Subcutaneous preadipocyte (primary cell): ENCODE measurements around the gene ASB5. TPM values are rescaled to one million over a fixed set of nuclear protein-coding genes. Genes with fewer than 3 reads are reported as not detected.

Experiments used
- total RNA-seq: library from RNA; depleted of rRNA; stranded (reverse); fragments of >200 nt; gene quantifications from 2 replicates; pipeline ENCODE4 v1.2.3, GENCODE V29; 2012

Gene ASB5
- total RNA-seq = under 0.01 TPM in 2 replicates

GRCh38 chr4:176268963-176269362 lies at the start of gene ASB5:
Gene ASB5, minus strand, starts transcription at chr4:176269222. Its CDS starts 114 bp downstream, at chr4:176269108.

GRCh38 chr4:176195184-176195978 lies 73.6 kb downstream of the ASB5 start, which contains the start of gene SPATA4:
Gene SPATA4, minus strand, starts transcription at chr4:176195585. Its CDS starts 23 bp downstream, at chr4:176195562.

Other genes with a start within 250 kb of the ASB5 start
- gene WDR17, start 203.4 kb downstream of the ASB5 start, total RNA-seq = 1.8 and 3.3 TPM in 2 replicates
- 0.20 TPM in 1 of 2 replicates, not detected in the other for gene SPATA4, start 73.6 kb downstream of the ASB5 start, total RNA-seq
- gene SPCS3, start 50.7 kb upstream of the ASB5 start, total RNA-seq = 80.5 and 114 TPM in 2 replicates